ENCODE data around the gene ACP1. TPM values are rescaled to one million over a fixed set of nuclear protein-coding genes. Genes with fewer than 3 reads are reported as not detected.

Gene ACP1
- total RNA-seq, 2 experiments from 2014 or later: 89.7 to 93.2 TPM

GRCh38 chr2:295090-295489, 30.3 kb downstream of the ACP1 start:
- no peak overlapping the region for H3K27ac ChIP-seq (ENCODE audit: low read depth in 1 of 2, low read length in 2 of 2)
- Mint-ChIP-seq H3K27ac (no peak overlapping the region), H3K4me1 (ENCODE audit: low read depth) (peaks cover 1% of the 10 kb centered on the region), H3K36me3 (ENCODE audit: low read depth) (no peaks in the 10 kb centered on the region), H3K4me3 (no peak overlapping the region), H3K27me3 (peaks cover 81% of the 10 kb centered on the region), H3K9me3 (no peaks in the 10 kb centered on the region)
- DNase-seq (no peak), ATAC-seq (ENCODE audit: poor library complexity) (no peak)
- no peak overlapping the region for H3K4me3 ChIP-seq (ENCODE audit: low read length)
- TF ChIP-seq CTCF (IDR thresholded peaks at IDR 0.05): no peak
- H3K4me1 ChIP-seq (ENCODE audit: insufficient read depth, low read length): peaks cover 2% of the 10 kb centered on the region
- CTCF ChIA-PET: no interaction called here
- peaks cover 16 to 21% of the 10 kb centered on the region in 2 experiments for H3K27me3 ChIP-seq (ENCODE audit: control insufficient read depth in 1 of 2, insufficient read depth in 2 of 2, low read length in 2 of 2)
- intact Hi-C loops (cut with DNase I, micrococcal nuclease): no loop called here
- POLR2A ChIA-PET: no interaction called here
- no peaks in the 10 kb centered on the region for H3K36me3 ChIP-seq (ENCODE audit: insufficient read depth, low read length)
- no peaks in the 10 kb centered on the region for H3K9me3 ChIP-seq (ENCODE audit: control insufficient read depth in 1 of 2, insufficient read depth in 1 of 2, low read length in 2 of 2)

DNA sequence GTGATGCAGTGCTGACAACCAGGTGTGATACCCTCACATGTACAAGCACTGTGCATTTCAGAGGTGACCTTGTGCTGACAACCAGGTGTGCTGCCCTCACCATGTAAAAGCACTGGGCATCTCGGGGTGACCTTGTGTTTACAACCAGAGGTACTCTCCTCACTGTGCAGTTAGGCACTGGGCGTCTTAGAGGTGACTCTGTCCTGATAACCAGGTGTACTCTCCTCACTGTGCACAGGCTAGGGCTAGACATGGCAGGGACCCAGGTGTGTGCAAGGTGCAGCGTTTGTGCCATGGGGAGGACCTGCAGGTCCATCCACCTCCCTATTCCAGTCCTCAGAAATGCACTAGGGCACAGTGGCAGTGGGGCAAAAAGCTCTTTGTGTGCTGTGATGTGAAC, 31.6 kb downstream of the ACP1 start:
- ChIA-PET POLR2A (no interaction called here), CTCF (interaction anchor here (1.2 kb wide), 1 partner anchor 18 kb away, joined by 3 read pairs; no protein-coding TSS in a partner anchor)
- DNase-seq: no peak
- H3K4me1 ChIP-seq (ENCODE audit: insufficient read depth, low read length): no peaks in the 10 kb centered on the region
- no peak for TF ChIP-seq CTCF (IDR thresholded peaks at IDR 0.05)
- H3K27me3 ChIP-seq (ENCODE audit: control insufficient read depth in 1 of 2, insufficient read depth in 2 of 2, low read length in 2 of 2): peaks cover 7 to 13% of the 10 kb centered on the region in 2 experiments
- no peaks in the 10 kb centered on the region for H3K36me3 ChIP-seq (ENCODE audit: insufficient read depth, low read length)
- Mint-ChIP-seq H3K27me3 (peaks cover 75% of the 10 kb centered on the region), H3K4me3 (no peak overlapping the region), H3K9me3 (peaks cover 3% of the 10 kb centered on the region), H3K27ac (no peak overlapping the region), H3K4me1 (ENCODE audit: low read depth) (no peaks in the 10 kb centered on the region), H3K36me3 (ENCODE audit: low read depth) (no peaks in the 10 kb centered on the region)
- no peak overlapping the region for H3K4me3 ChIP-seq (ENCODE audit: low read length)
- H3K27ac ChIP-seq (ENCODE audit: low read depth in 1 of 2, low read length in 2 of 2): no peak overlapping the region
- intact Hi-C loops (cut with DNase I, micrococcal nuclease): no loop called here
- no peaks in the 10 kb centered on the region for H3K9me3 ChIP-seq (ENCODE audit: control insufficient read depth in 1 of 2, insufficient read depth in 1 of 2, low read length in 2 of 2)
- ATAC-seq (ENCODE audit: poor library complexity): no peak

GRCh38 chr2:305366-305765, 40.6 kb downstream of the ACP1 start:
- Histone ChIP-seq H3K4me1 (ENCODE audit: insufficient read depth, low read length) (no peaks in the 10 kb centered on the region), H3K9me3 (ENCODE audit: control insufficient read depth in 1 of 2, insufficient read depth in 1 of 2, low read length in 2 of 2) (no peaks in the 10 kb centered on the region), H3K4me3 (ENCODE audit: low read length) (no peak overlapping the region), H3K27ac (ENCODE audit: low read depth in 1 of 2, low read length in 2 of 2) (no peak overlapping the region), H3K36me3 (ENCODE audit: insufficient read depth, low read length) (no peaks in the 10 kb centered on the region), H3K27me3 (ENCODE audit: control insufficient read depth in 1 of 2, insufficient read depth in 2 of 2, low read length in 2 of 2) (no peaks in the 10 kb centered on the region)
- H3K27ac Mint-ChIP-seq: no peak overlapping the region
- ChIA-PET CTCF (no interaction called here), POLR2A (no interaction called here)
- ATAC-seq (ENCODE audit: poor library complexity) (no peak), DNase-seq (no peak)
- H3K4me1 Mint-ChIP-seq (ENCODE audit: low read depth): no peaks in the 10 kb centered on the region
- peaks cover 20% of the 10 kb centered on the region for H3K27me3 Mint-ChIP-seq
- TF ChIP-seq CTCF (IDR thresholded peaks at IDR 0.05): no peak
- H3K4me3 Mint-ChIP-seq: no peak overlapping the region
- intact Hi-C loops (cut with DNase I, micrococcal nuclease): no loop called here
- no peaks in the 10 kb centered on the region for H3K36me3 Mint-ChIP-seq (ENCODE audit: low read depth)
- H3K9me3 Mint-ChIP-seq: peaks cover 6% of the 10 kb centered on the region
